GM19395 (cell line): ENCODE measurements around the gene C1QTNF2.

Experiments used
- ATAC-seq: cut with Tn5 transposase; IDR thresholded peaks from one replicate; pipeline ENCODE4 v1.9.1; 2021; ENCODE audit warnings: mild to moderate bottlenecking, moderate library complexity; ENCODE audit not compliant: unreplicated experiment

Gene C1QTNF2

DNA sequence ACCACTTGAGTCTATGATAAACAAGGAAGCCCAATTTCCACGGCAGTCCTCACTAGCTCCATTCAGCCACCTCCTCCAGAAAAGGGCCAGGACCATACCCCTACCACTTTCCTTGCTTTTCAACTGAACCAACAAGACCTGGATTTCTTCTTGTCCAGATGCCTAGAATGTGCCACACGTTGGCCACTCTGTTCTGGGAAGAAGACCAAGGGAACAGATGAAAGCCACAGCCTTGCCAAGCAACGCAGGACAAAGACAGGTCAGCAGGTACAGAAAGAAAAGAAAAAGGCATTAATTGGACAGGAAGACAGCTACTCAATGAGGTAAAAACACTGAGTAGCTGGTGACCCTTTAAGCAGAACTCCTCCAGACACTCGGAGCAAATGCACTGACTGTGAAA is 60.3 kb downstream of the C1QTNF2 start:
- no peak for ATAC-seq

DNA sequence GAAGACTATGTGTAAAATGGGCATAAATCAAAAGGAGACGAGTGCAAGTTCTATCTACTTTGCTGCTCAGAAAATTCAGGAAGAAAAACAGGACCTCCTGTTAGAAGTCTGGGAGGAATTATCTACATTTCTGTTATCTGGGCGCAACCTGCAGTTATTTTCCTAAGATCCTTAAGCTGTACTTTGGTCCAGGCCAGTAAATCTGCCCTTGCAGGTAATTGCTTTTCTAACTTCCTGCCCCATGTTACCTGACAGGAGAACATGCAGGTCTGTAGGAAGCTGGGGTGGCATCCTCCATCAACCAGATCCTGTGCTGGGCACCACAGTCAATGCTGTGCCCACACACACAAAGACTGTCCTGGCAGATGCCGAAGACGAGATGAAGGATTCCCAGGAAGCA is 63.7 kb downstream of the C1QTNF2 start:
- no peak for ATAC-seq

DNA sequence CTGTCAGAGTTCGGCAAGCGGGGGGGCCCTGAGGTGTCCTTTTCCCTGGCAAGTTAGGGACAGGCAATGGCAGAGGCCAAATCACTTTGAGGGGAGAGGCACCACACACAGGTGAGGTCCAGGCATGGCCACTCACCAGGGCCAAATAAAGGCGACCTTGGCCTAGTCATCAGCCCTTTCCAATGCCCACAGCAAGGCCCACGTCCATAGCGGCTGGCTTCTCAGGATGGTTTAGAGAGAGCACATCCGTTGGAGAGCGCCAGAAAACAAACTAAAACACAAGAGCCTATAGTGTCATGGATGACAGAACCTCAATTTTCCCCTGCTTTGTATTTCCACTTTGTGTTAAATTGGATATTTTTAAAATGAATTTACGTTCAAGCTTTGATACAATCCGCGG is 65.1 kb downstream of the C1QTNF2 start:
- ATAC-seq = no peak

DNA sequence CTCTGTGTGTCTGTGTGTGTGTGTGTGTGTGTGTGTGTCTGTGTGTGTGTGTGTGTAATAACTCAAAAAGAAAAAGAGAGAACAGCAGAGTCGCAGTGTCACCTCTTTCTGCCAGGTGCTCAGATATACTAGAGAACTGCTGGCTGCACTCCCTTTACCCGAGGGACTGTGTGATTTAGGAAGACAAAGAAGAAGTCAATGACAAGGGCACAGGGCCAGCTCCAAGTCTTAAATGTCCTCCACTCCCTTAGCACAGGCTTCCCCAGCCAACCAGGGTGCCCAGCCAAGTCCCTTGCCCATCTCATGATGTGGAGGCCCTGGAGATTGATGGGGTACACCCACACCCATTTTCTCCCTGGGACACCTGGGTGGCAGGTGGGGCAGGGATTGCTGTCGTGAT is 66.7 kb downstream of the C1QTNF2 start:
- ATAC-seq = no peak

DNA sequence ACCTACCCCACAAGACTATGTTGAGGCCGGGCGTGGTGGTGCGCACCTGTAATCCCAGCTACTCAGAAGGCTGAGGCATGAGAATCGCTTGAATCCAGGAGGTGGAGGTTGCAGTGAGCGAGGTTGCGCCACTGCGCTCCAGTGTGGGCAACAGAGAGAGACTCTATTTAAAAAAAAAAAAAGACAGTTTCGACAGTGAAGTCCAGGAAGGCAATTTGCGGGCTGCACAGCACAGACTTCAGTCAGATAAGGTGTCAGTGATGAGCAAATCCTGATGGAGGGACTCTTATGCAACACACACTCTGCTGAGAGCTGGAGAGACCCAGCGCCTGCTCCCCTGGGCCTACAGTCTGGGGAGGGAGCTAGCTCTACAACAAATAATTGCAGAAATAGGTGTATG is 72.2 kb downstream of the C1QTNF2 start:
- ATAC-seq = no peak

DNA sequence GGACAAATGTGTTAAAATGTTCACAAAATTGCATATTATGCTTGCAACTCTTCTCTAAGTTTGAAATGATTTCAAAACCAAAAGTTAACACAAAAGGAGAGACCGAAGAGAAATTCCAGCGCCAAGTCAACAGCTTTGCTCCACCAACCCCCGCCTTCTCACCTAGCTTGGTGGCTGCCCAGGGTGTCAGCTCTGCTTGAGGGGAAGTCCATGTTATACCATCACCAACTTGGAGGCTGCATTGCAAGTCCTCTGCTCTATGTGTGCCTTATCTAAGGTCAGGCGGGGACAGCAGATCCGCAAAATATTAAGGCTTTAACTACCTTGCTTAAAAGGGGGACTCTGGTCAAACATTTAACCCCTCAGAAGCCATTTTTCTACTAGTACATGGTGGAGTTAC is 72.7 kb downstream of the C1QTNF2 start:
- no peak for ATAC-seq
